Stimulated activated CD4-positive, alpha-beta T cell treated with anti-CD3 and anti-CD28 coated beads, Interleukin-4, amount 100 ng/mL, for 4 hours (primary cell): ENCODE results near the gene ETV5.

Experiments
- DNase-seq, 2 experiments: peaks; one replicate each; pipeline ENCODE4 v3.0.0-alpha.2; 2020

Gene ETV5

DNA sequence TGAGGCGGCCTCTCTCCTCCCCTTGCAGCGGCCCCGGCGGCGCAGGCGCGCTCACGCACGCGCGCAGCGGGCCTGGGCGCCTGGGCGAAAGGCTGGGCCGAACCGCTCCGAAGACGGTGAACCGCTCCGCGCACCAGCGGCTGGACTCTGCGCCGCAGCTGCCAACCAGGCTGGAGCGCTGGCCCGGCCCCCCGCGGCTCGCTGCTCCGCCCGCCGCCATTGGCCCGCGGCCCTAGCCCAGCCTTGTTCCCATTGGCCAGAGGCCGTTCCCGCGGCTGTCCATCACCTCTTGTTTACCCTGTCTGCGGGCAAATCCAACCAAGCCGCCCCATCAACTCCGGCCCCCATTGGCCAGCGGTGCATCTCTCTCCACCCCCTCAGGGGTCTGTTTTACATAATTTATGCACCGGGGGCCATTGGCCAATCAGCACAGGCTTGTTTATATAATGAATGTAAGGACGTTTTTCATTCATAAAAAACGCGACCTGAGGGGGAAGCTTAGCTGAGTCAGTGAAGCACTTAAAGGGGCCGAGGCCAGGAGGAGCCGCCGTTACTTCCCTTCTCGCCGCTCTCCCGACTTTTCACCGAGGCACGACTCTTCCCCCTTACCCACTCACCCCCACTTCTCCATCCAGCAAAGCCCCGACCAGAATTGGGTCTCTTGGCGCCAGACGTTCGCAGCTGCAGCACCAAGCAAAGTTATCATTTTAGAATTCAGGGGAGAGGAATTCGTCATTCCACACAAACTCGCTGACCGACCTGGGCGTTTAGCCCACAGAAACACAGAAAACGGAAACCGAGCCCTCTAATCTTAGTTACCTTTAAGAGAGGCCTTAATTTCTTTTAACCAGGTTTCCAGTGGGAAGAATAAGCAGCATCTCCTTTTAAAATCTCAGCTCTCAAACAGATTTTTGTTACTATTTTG lies at the start of gene ETV5:
Gene ETV5, minus strand, starts transcription at position 149 of the 925 bp plus-strand sequence. CDS start 3,221 bp downstream, outside the sequence.
- peak; percentile 87 to 88 for DNase-seq

DNA sequence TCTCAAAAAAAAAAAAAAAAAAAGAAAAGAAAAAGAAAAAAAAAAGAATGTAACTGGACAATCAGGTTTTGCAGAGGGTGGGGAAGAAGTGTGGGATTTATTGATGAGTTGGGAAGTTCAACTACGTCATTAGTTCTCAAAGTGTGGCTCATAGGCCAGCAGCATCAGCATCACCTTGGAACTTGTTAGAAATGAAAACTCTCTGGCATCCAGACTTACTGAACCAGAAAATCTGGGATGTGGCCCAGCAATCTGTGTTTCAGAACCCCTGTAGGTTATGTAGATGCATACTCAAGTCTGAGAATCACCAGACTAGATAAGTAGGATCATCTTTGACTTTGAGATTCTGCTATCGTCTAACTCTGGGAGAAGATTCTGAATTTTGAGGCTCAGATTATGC lies 45.8 kb upstream of the ETV5 start:
- no peak for DNase-seq

DNA sequence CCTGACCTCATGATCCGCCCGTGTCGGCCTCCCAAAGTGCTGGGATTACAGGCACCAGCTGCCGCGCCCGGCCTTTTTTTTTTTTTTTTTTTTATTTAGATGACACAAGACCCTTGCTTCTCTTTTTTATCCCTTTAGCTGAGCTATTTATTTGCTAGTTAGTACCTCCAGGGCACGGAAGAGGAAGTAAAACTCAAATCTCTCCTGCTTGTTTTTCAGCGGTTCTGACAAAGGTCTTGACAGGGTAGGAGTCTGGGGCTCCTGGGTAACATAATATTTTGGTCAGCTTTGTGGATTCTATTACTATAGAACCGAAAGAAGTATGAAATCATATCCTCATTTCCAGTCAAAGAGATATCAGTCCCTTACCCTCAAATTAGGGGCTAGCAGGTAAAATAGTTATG lies 44.0 kb upstream of the ETV5 start:
- DNase-seq = no peak

DNA sequence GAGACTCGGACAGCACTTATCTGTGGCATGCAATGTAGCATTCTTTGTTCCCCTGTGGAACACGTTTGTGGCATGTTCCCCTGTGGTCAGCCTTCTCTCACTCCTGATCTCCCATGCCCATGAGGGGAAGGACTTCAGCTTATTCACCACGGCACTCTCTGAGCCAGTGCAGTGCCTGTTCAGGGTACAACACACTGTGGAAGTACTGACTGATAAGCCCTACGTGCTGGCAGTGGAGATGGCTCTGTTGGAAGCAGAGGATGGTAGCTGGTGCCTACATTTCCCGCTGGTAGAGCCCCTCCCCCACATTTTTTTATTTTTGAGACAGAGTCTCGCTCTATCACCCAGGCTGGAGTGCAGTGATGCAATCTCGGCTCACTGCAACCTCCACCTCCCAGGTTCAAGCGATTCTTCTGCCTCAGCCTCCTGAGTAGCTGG lies 43.5 kb upstream of the ETV5 start:
- DNase-seq = no peak

DNA sequence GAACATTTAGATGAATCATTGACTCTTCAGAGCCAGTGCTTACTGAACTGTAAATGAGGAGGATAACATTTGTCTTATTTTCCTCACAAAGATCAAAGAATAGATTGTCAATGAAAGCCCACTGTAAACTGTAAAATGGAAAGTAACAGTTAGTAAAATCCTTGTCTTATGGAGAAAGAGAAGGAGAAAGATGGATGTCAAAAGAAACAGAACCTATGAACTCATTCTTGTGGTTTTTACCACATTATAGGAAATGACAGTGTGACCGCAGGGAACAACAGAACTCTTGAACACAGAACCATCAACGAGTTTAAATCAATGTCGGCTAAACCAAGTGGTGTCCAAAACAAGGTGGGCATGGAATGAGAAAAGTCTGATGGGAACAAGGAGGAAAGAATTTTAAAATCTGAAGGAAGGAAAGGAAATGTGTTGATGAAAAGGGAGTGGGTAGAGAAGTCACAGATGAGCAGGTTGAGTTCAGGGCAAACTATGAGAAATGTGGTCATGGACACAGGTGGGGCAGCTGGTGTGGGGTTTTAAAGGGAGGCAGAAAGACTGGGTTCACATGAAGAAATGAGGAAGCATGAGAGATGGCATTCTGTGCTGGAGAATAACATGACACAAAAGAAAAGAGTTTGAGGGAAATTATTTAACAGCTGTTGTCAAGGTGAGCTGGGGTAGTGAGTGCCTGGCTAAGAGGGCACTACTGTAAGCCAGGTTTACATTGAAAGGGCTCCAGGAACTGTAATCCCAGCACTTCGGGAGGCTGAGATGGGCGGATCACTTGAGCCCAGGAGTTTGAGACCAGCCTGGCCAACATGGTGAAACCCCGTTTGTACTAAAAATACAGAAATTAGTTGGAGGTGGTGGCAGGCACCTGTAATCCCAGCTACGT lies 42.4 kb upstream of the ETV5 start:
- no peak for DNase-seq

DNA sequence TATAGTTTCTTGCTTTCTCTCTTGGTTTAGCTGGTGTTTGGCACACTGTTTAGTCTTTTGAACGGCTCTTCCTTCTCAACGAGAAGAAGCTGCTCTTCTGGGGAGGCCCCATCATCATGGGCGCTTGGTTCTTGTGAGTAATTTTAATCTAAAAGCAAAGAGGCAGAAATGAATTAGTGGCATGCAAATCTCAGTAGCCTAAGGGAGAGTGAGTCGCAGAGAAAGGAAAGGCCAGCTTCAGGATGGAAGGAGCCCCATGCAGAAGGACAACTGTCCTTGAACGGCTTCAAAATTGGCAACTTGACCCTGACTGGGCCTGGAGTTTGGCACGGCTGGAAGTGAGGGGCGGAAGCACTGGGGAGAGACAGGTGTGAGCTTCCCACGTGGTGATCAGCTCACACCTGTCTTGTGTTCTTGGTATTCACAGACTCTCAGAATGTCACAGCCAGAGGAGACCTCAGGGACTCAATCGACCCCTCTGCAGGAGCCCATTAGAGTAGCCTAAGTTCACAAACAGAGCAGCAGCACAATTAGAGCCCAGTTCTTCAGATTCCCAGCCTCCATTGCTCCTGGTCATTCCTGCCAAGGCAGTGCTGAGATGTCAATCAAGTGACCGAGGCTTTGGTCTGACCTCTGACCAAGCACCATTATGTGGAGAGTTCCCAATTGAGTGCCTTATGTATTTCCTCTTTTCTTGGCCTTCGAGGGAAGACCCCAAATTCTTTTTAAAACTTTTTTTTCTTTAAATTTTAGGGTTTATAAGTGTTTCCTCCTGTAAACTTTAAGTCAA lies 41.3 kb upstream of the ETV5 start:
- no peak for DNase-seq

DNA sequence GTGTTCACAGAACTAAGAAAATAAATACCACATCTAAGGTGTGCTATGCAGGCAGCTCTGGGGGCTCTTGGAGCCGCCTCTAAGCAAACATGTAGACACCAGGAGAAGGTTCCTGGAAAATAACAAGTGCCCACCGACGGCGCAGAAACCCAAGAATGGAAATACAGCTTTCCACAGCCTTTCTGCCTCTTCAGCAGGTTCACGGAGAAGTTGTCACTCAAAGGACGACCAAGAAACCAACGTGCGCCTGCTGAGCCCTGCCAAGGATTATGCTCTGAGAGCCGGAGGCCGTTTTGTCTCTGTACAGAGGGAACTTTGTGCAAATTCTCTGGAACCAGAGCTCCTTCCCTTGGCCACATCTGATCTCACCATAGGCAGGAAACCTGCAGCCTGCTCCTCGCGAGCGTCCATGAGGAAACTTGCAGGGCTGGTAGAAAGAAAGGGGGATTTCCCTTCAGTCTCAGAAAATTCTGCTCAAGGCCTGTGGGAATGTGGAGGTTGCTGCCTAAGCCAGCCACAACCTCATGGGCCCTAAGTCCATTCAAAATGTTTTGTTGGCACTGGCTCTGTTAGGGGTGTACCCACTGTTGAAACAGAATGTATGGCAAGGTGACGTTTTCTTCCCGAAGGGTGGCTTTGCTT lies 40.6 kb upstream of the ETV5 start:
- DNase-seq = no peak

DNA sequence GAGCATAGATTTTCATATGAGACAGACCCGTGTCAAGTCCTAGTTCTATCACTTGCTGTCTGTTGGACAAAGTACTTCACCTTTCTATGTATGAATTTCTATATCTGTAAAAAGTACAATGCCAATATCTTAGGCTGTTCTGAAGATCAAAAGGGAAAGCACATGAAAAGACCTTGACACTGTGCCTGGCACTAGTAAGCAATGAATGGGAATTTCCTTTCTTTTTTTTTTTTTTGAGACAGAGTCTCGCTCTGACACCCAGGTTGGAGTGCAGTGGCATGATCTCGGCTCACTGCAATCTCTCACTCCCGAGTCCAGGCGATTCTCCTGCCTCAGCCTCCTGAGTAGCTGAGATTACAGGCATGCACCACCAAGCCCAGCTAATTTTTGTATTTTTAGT lies 35.4 kb upstream of the ETV5 start:
- no peak for DNase-seq

DNA sequence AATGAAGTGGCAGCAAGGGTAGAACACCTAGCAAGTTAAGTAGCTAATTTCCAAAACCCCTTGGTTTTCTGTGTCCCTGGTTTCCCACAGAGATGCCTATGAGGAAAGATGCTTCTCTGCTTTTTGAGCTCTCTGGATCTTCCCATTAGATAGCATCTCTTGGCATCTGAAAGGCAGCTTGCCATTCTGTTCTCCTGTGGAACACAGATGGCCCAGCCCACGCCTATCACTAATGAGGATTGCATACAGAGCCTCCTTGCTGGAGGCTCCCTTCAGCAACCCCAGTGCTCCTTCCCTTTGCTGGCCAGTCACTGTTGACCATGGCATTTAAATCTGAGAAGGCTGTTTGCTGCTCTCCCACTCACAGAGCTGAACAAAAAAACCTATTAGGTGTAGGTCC lies 34.4 kb upstream of the ETV5 start:
- no peak for DNase-seq

DNA sequence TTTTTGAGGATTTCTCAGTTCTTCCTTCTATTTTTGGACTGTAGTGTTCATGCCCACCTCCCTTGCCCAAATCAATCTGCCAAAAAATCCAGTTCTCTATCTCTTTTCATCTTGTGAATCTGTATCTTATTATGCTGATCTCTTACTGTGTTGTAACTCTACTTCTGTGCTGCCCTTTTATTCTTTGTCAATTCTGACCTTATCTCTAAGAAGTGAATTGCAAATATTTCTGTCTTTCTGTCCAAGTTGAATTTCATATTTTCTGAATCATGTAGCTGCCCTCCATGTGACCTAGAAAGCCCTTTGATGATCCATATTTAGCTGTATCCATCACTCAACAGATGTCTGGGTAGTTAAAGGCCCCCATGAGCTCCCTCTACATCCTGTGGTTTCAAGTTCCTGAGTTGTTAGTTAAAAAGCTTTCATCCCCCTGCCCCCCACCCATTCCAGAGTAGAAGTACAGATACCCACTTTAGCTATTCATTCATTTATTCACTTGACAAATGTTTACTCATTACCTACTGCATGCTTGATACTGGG lies 33.6 kb upstream of the ETV5 start:
- no peak for DNase-seq

DNA sequence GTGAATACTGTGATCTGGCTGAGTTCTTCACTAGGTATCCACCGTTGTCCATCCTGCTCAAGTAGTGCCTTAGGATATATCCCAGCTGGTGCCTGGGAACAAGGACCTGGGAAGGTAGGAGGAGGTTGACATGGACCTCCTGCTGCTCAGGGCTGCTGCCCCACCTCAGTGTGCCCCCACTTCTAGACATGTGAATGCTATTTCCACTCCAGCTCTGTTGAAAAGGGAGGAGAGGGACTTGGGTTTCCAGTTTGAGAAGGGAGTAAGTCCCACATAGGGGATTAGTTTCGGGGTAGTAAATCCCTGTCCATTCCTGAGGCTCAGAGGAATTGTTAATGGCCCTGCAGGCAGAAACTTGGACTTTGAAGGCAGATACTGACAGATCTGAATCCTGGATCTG lies 32.9 kb upstream of the ETV5 start:
- DNase-seq = no peak

DNA sequence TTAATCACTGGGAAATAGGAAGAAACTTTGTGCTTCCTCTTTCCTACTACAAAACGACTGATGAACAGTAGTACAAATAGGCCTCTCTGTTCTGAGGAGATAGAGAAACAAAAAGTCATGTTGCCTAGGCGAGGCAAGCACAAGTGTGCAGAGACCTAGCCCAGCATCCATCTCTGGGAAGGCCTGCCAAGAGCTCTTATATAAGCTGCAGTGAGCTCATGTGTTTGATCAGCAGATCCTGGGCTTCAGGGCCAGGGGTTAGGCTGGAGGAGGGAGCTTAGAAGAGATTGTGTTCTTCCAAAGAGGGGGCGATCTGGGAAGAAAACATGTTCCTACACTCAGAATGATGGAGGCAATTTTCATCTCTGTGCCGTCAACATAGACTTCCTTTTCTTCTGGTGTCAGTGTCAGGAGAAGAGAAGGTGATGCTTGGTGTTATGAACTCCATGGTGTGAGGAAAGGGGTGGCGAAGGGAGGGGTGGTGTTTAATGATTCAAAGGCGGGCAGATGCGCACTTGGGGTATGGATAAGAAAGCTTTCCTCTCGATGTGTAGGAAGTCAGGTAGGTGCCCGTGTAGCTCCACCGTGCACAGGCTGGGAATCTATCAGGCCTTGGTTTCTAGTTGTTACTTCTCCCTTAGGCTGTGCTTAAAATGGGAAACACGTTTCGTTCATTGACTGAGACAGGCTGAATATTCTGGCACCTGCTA lies 29.5 kb upstream of the ETV5 start:
- DNase-seq = no peak

DNA sequence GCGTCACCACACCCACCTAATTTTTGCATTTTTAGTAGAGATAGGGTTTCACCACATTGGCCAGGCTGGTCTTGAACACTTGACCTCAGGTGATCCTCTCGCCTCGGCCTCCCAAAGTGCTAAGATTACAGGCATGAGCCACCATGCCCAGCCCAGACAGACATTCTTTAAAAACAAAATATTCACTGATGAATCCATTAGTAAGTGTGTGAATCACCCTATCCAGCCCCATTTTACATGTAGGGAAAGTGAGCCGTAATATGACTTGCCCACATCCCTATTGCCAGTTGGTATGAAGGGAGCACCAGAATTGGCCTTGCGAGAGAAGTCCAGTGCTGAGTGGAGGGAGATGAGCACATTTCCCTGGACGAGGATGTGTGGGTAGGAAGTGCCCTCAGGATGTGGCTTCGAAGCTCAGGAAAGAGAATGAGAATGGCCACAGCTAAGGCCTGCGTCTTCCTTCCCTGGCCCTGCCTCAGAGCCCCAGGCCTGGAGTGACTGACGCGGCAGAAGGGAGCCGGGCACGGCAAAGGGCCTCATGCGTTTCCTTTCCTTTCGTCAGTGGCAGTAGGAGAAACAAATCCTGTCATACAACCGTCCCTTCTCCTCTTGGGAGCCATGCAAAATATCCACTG lies 28.3 kb upstream of the ETV5 start:
- no peak for DNase-seq

DNA sequence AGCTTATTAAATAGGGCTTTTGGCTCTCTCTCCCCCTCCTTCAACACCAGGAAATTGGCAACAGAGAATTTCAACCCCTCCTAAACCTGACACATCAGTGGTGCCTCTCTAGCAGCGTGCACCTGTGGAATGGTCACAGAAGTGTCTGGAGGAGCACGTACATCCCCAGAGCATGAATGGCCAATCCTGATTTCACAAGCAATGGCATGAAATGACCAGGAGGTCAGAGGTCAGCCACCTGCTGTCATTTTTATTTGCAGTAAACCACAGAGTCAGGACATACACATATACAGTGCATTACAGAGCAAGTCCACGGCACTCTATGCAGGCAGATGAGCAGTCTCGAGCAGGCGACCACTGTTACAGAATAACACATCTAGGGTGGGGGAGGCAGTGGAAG lies 25.1 kb upstream of the ETV5 start:
- DNase-seq = no peak

DNA sequence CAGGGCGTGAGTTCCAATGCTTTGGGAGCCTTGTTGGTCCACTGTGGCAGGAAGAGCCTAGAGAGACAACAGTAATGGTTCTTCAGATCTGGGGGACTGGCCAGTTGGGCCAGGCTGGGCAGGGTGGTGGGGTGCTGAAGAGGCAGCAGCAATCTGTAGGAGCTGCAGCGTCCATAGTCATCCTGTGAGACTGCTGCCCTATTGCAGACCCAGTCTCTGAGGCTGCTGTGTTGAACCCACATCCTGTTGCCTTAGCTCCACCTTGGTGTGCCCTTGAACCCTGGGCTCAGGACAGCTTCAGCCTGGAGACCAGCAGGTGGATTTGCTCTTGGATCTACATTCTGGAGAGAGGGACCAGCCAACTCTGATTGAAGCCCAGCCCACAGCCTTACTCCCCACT lies 23.6 kb upstream of the ETV5 start:
- DNase-seq = no peak

DNA sequence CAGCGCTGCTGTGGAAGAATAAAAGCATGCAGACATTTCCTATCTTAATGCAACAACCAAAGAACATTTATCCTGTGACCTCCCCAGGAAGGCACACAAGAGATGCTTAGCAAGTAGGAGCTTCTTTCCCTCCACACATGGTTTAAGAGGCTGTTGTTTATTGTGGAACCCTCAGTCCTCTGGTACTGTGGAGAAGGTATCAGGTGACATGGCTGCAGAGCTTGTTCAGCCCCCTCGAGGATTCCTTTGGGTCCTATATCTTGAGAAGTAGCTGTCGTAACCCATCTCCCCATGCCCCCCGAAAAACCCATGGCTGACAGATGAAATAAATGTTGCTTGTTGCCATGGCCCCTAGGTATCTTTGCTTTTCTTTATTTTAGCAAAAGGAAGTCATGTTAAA lies 20.3 kb upstream of the ETV5 start:
- DNase-seq = no peak

DNA sequence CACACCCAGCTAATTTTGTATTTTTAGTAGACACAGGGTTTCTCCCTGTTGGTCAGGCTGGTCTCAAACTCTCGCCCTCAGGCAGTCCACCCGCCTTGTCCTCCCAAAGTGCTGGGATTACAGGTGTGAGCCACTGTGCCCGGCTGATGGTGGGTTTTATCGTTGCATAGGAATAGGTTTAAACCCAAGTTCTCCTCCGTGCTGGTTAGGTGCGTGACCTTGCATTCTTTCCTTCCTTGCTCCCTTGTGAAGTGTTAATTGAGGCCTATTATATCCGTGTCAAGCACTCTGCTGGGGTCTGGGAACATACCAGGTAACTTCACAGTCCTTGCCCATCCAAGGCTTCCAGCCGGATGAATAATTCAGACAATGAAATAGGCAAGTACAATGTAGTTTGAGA lies 19.3 kb upstream of the ETV5 start:
- no peak for DNase-seq

DNA sequence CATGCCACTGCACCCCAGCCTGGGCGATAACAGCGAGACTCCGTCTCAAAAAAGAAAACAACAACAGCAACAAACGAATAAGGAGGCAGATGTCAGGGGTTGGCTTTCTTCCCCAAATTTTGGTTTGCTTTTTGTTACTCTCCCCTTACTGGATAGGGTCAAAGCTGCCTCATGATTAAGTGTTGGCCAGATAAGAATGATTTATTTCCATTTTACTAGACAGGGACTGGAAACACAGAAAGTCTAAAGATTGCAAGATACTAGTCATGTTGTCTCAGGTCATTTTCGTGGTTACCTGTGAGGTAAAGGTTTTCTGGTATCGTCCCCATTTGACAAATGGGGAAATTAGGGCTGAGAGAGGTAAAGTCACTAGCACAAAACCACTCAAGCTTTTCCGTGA lies 18.6 kb upstream of the ETV5 start:
- no peak for DNase-seq

DNA sequence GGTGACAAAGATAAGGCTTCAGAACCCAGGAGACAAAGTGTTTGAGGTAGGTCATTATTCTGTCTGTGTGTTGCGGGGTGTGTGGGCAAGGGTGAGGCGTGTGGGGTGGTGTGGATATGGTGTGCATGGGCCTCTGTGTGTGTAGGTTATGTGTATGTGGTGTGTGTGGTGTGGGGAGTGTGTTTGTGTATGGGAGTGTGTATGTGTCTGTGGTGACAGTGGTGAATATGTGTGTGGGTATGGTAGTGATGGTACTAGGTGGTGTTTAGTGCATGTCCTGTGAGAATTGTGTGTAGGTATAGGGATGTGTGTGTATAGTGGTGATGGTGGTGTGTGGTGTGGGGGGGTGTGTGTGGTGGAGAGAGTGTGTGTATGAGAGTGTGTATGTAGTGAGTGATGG lies 16.2 kb upstream of the ETV5 start:
- no peak for DNase-seq

DNA sequence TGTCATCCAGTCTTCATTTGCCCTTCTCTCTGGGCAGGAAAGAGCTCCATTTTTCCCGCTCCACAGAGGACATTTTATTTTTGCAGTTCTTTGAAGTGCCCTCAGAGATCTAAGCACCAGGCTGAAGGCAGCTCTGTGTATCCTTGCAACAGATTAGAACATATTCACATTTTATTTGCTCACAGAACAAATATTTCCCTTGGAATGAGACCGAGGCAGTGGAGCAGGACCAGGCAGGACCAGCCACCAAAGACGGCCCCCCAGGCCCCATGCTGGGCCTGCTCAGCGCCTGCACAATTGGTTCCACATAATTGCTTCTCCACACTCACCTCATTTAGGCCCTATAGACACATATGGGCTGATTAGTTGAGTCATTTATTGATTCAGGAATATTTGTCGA lies 15.7 kb upstream of the ETV5 start:
- no peak for DNase-seq

DNA sequence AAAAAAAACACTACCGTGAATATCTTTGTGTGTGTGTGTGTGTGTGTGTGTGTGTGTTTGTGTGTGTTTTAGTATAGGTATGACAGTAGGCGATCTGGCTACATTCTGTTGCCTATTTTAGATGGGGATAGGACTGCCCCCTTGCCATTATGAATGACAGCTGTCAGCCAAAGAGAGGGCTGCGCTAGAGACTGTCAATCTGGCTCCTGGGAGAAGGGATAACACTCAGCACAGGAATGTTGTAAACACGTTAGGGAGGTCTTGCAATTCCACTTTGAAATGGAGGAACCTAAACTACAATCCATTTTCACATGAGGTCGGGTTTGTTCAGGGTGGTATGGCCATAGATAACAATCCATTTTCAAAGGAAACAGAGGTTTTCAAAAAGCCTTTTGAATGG lies 14.1 kb upstream of the ETV5 start:
- no peak for DNase-seq
